Progenitor cell of endocrine pancreas (in vitro differentiated cells): Measurements from ENCODE around the gene ACTN3. TPM values are rescaled to one million over a fixed set of nuclear protein-coding genes. Genes with fewer than 3 reads are reported as not detected.

Experiments
- DNase-seq: peaks from one replicate; pipeline ENCODE4 v3.0.0; 2021; ENCODE audit warnings: low spot score; ENCODE audit not compliant: unreplicated experiment
- H3K27ac Mint-ChIP-seq: 2 replicates; pipeline ENCODE4 v1.8.0; 2021; ENCODE audit warnings: mild to moderate bottlenecking, moderate library complexity, mixed read lengths
- H3K27me3 Mint-ChIP-seq: 2 replicates; pipeline ENCODE4 v1.8.0; 2021; ENCODE audit warnings: mixed read lengths
- H3K36me3 Mint-ChIP-seq: 2 replicates; pipeline ENCODE4 v1.8.0; 2022; ENCODE audit warnings: mixed read lengths; ENCODE audit not compliant: insufficient read depth
- H3K4me1 Mint-ChIP-seq: 2 replicates; pipeline ENCODE4 v1.8.0; 2021; ENCODE audit warnings: low read depth, mixed read lengths
- H3K4me3 Mint-ChIP-seq: 2 replicates; pipeline ENCODE4 v1.8.0; 2021; ENCODE audit warnings: low read depth, mild to moderate bottlenecking, moderate library complexity, mixed read lengths
- H3K9me3 Mint-ChIP-seq: 2 replicates; pipeline ENCODE4 v1.8.0; 2021; ENCODE audit warnings: low read depth, mixed read lengths
- total RNA-seq: library from RNA; stranded (reverse); gene quantifications from 2 replicates; pipeline ENCODE4 v1.2.1, GENCODE V29; 2021
- TF ChIP-seq, protein P1 (sequence below): fragments of 200-600 bp; sonication (generic); IDR thresholded peaks from one replicate; pipeline ENCODE4 v1.5.0; 2021; ENCODE audit warnings: antibody characterized with exemption, mild to moderate bottlenecking; ENCODE audit not compliant: unreplicated experiment

Gene ACTN3
- total RNA-seq, 1 donor from 2014 or later, result 0.43 TPM

DNA sequence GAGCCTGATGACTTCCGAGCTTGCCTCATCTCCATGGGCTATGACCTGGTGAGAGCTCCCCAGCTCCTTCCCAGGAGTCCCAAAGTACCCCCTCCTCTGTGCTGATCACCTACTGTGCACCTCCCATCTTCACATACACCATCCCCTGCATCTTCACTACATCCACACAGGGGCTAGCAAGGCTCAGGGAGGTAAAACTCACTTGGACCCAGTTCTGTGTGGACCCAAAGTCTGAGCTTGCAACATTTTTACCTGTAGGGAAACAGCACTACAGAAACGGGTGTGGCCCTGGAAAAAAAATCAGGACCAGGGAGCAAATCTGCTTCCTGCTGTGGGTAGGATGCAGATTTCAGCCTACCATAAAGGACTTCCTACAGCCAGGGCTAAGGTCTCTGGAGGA, 15.6 kb downstream of the ACTN3 start:
- no peaks in the 10 kb centered on the region for H3K9me3 Mint-ChIP-seq

DNA sequence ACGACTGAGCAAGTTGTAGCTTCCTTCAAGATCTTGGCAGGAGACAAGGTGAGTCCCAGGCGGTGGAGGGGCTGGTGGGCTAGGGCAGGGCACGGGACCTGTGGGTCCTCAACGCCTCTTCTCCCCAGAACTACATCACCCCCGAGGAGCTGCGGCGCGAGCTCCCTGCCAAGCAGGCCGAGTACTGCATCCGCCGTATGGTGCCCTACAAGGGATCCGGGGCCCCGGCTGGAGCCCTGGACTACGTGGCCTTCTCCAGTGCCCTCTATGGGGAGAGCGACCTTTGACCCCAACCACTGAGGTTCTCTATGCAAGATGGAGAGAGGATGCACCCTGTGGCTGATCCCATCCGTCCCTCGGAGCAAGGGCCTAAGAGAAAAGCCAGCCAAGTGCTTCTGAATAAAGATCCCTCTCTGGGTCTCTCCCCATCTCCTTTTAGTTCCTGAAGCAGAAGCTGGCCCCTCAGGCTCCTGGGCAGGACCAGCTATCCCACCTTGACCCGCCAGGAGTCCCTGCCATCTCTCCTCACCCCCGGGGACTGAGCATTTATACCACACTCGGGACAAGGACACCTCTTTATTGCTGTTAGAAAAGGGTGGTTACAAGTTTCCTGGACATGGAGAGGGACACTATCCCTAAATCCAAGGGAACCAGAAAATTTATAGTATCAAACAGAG, 16.3 kb downstream of the ACTN3 start:
- Mint-ChIP-seq H3K9me3 (no peaks in the 10 kb centered on the region), H3K4me3 (no peak overlapping the region), H3K27ac (no peak overlapping the region), H3K27me3 (no peaks in the 10 kb centered on the region), H3K4me1 (no peaks in the 10 kb centered on the region), H3K36me3 (no peaks in the 10 kb centered on the region)
- no peak for DNase-seq
- TF ChIP-seq, protein P1, sequence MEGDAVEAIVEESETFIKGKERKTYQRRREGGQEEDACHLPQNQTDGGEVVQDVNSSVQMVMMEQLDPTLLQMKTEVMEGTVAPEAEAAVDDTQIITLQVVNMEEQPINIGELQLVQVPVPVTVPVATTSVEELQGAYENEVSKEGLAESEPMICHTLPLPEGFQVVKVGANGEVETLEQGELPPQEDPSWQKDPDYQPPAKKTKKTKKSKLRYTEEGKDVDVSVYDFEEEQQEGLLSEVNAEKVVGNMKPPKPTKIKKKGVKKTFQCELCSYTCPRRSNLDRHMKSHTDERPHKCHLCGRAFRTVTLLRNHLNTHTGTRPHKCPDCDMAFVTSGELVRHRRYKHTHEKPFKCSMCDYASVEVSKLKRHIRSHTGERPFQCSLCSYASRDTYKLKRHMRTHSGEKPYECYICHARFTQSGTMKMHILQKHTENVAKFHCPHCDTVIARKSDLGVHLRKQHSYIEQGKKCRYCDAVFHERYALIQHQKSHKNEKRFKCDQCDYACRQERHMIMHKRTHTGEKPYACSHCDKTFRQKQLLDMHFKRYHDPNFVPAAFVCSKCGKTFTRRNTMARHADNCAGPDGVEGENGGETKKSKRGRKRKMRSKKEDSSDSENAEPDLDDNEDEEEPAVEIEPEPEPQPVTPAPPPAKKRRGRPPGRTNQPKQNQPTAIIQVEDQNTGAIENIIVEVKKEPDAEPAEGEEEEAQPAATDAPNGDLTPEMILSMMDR, result no peak

More for the DNA sequence above, 15.6 kb downstream of the ACTN3 start:
- Mint-ChIP-seq H3K4me3 (no peak overlapping the region), H3K27ac (no peak overlapping the region), H3K4me1 (no peaks in the 10 kb centered on the region), H3K36me3 (no peaks in the 10 kb centered on the region), H3K27me3 (peaks cover 1% of the 10 kb centered on the region)
- no peak for DNase-seq
- TF ChIP-seq, protein P1, result no peak

DNA sequence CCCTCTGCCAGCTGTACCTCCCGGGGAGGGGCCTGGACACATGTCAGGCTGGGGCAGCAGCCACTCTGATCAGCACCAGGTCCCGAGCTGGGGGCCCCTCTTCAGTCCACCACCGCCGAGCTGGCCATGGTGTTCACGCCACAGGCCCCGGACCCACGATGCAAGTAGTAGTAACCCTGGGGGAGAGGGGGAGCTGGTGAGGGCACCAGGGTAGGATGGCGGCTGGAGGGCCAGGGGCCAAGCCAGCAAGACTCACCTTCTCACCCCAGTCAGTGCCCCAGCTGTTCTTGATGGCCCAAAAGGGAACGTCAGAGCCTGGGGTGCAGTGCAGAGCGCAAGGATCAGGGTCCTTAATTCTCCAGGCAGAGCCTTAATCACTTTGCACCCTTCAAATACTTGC, 17.1 kb downstream of the ACTN3 start:
- Mint-ChIP-seq H3K4me1 (no peaks in the 10 kb centered on the region), H3K4me3 (no peak overlapping the region), H3K27ac (no peak overlapping the region), H3K27me3 (no peaks in the 10 kb centered on the region), H3K36me3 (no peaks in the 10 kb centered on the region), H3K9me3 (no peaks in the 10 kb centered on the region)
- DNase-seq, result no peak
- TF ChIP-seq, protein P1, result no peak

DNA sequence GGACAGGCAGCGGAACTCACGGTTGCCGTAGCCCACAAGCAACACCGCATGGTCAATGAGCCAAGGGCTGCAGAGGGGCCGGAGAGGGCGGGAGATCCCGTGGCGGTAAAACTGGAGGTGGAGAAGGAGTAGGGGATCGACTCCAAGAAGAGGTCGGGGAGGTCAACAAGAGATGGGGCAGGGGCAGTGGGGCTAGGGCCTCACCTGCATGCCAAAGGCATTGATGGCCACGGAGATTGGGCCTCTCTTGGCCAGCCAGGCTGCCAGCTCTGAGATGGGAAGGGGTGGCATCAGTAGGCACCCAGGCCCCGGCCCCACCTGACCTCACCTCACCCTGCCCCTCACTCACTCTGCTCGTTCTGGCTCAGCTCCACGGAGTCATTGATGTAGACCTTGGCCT, 17.8 kb downstream of the ACTN3 start:
- Mint-ChIP-seq H3K36me3 (no peaks in the 10 kb centered on the region), H3K9me3 (no peaks in the 10 kb centered on the region), H3K27ac (no peak overlapping the region), H3K4me1 (no peaks in the 10 kb centered on the region), H3K27me3 (no peaks in the 10 kb centered on the region), H3K4me3 (no peak overlapping the region)
- TF ChIP-seq, protein P1, result no peak
- no peak for DNase-seq

DNA sequence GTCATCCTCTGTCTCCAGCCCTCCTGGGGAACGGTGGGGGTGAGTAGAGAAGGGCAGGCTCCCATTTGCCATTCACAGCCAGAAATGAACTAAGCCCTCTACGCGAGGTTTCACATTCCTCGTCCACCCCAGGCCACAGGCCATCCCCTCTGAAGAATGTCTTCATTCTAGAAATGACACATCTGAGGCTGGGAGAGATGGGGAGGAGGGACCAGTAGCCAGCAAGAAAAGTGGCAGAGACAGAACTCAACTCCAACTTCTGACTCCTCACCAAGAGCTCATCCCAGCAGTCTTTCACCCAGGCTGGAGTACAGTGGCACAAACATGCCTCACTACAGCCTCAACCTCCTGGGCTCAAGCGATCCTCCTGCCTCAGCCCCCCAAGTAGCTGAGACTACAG, 18.3 kb downstream of the ACTN3 start:
- TF ChIP-seq, protein P1, result no peak
- H3K27me3 Mint-ChIP-seq, result no peaks in the 10 kb centered on the region
- H3K4me3 Mint-ChIP-seq, result no peak overlapping the region
- H3K36me3 Mint-ChIP-seq, result no peaks in the 10 kb centered on the region
- H3K4me1 Mint-ChIP-seq, result no peaks in the 10 kb centered on the region
- no peaks in the 10 kb centered on the region for H3K9me3 Mint-ChIP-seq
- H3K27ac Mint-ChIP-seq, result no peak overlapping the region
- no peak for DNase-seq
